SK-N-SH treated with all-trans-retinoic acid at 6 μM for 48 hours (cell line): ENCODE data around the gene ADCY9.

Experiments
- GLIS3 ChIP-seq: fragments of 250-450 bp; sonication (Bioruptor Pico); IDR thresholded peaks from 2 replicates; pipeline ENCODE4 v1.5.0; 2020; ENCODE audit warnings: mild to moderate bottlenecking, moderate library complexity
- ISL1 ChIP-seq: fragments of 250-450 bp; sonication (Bioruptor Pico); IDR thresholded peaks from 2 replicates; pipeline ENCODE4 v2.1.2; 2022; ENCODE audit warnings: mild to moderate bottlenecking, moderate library complexity
- ZC3H10 ChIP-seq: fragments of 250-450 bp; sonication (Bioruptor Pico); IDR thresholded peaks from 2 replicates; pipeline ENCODE4 v1.5.1; 2021; ENCODE audit warnings: mild to moderate bottlenecking, moderate library complexity
- ZNF565 ChIP-seq: fragments of 450-650 bp; formaldehyde crosslinking; conservative IDR thresholded peaks from 2 replicates; pipeline ENCODE4 v1.5.0; 2020; ENCODE audit warnings: low read depth, mild to moderate bottlenecking, moderate library complexity
- TF ChIP-seq, protein P1 (sequence below): fragments of 250-450 bp; sonication (Bioruptor Pico); IDR thresholded peaks from 2 replicates; pipeline ENCODE4 v1.8.0; 2021; ENCODE audit warnings: low read depth, mild to moderate bottlenecking, moderate library complexity, borderline replicate concordance
- TF ChIP-seq, protein P2 (sequence below): fragments of 250-450 bp; sonication (Bioruptor Pico); IDR thresholded peaks from 2 replicates; pipeline ENCODE4 v1.8.0; 2020; ENCODE audit warnings: mild to moderate bottlenecking, moderate library complexity, borderline replicate concordance

DNA sequence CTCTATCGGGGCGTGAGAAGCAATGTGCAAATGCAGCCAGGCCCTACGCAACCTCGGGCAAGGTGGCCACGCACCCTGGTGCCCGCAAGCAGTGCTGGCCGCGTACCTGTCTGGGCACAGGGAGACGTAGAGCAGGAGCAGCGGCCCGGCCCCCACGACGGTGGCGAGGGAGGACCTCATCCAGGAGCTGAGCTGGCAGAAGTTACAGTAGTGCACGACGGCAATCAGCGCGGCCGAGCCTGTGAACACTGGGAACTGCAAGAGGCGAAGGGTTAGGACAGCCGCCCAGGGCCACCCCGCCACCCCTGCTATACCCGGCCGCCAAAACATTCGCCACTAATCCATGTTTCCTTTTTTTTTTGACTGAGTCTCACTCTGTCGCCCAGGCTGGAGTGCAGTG is 138.9 kb downstream of the ADCY9 start:
- no peak for TF ChIP-seq ZNF565
- TF ChIP-seq ISL1 (CRISPR knock-in tag): no peak
- TF ChIP-seq GLIS3: no peak
- TF ChIP-seq, protein P1, sequence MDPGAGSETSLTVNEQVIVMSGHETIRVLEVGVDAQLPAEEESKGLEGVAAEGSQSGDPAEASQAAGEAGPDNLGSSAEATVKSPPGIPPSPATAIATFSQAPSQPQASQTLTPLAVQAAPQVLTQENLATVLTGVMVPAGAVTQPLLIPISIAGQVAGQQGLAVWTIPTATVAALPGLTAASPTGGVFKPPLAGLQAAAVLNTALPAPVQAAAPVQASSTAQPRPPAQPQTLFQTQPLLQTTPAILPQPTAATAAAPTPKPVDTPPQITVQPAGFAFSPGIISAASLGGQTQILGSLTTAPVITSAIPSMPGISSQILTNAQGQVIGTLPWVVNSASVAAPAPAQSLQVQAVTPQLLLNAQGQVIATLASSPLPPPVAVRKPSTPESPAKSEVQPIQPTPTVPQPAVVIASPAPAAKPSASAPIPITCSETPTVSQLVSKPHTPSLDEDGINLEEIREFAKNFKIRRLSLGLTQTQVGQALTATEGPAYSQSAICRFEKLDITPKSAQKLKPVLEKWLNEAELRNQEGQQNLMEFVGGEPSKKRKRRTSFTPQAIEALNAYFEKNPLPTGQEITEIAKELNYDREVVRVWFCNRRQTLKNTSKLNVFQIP (CRISPR knock-in tag): no peak
- no peak for TF ChIP-seq ZC3H10 (CRISPR knock-in tag)
- TF ChIP-seq, protein P2, sequence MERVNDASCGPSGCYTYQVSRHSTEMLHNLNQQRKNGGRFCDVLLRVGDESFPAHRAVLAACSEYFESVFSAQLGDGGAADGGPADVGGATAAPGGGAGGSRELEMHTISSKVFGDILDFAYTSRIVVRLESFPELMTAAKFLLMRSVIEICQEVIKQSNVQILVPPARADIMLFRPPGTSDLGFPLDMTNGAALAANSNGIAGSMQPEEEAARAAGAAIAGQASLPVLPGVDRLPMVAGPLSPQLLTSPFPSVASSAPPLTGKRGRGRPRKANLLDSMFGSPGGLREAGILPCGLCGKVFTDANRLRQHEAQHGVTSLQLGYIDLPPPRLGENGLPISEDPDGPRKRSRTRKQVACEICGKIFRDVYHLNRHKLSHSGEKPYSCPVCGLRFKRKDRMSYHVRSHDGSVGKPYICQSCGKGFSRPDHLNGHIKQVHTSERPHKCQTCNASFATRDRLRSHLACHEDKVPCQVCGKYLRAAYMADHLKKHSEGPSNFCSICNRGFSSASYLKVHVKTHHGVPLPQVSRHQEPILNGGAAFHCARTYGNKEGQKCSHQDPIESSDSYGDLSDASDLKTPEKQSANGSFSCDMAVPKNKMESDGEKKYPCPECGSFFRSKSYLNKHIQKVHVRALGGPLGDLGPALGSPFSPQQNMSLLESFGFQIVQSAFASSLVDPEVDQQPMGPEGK (CRISPR knock-in tag): no peak
